GM19397 (cell line): ENCODE results near the gene MFSD1.

Experiments used
- ATAC-seq: cut with Tn5 transposase; IDR thresholded peaks from one replicate; pipeline ENCODE4 v1.9.1; 2021; ENCODE audit warnings: mild to moderate bottlenecking, moderate library complexity; ENCODE audit not compliant: unreplicated experiment

The MFSD1 gene

GRCh38 chr3:158801696-158802408 lies at the start of gene MFSD1:
TSS of gene MFSD1 (plus strand) at chr3:158802054. CDS start at chr3:158802153, 99 bp downstream.
- ATAC-seq: peak; percentile 99

- no peak for ATAC-seq
Measured at GRCh38 chr3:158753854-158754253, 48.0 kb upstream of the MFSD1 start.

- no peak for ATAC-seq
Measured at GRCh38 chr3:158755421-158755820, 46.4 kb upstream of the MFSD1 start.

GRCh38 chr3:158761350-158761749 lies 40.5 kb upstream of the MFSD1 start:
- ATAC-seq: no peak

GRCh38 chr3:158762701-158763100 lies 39.2 kb upstream of the MFSD1 start:
- no peak for ATAC-seq

GRCh38 chr3:158763421-158763820 lies 38.4 kb upstream of the MFSD1 start:
- ATAC-seq: no peak

GRCh38 chr3:158765518-158766205 lies 36.2 kb upstream of the MFSD1 start:
- no peak for ATAC-seq

GRCh38 chr3:158766364-158766763 lies 35.5 kb upstream of the MFSD1 start:
- ATAC-seq: no peak

- no peak for ATAC-seq
Measured at GRCh38 chr3:158768361-158768787, 33.5 kb upstream of the MFSD1 start.

- no peak for ATAC-seq
Measured at GRCh38 chr3:158768881-158769543, 32.8 kb upstream of the MFSD1 start.

GRCh38 chr3:158769549-158769948 lies 32.3 kb upstream of the MFSD1 start:
- ATAC-seq: no peak

GRCh38 chr3:158769952-158770740 lies 31.7 kb upstream of the MFSD1 start:
- ATAC-seq: no peak

- no peak for ATAC-seq
Measured at GRCh38 chr3:158770741-158771350, 31.0 kb upstream of the MFSD1 start.

GRCh38 chr3:158771577-158771976 lies 30.3 kb upstream of the MFSD1 start:
- ATAC-seq: no peak

GRCh38 chr3:158771982-158772381 lies 29.9 kb upstream of the MFSD1 start:
- no peak for ATAC-seq

- ATAC-seq: no peak
Measured at GRCh38 chr3:158773166-158773565, 28.7 kb upstream of the MFSD1 start.

- no peak for ATAC-seq
Measured at GRCh38 chr3:158773845-158774830, 27.7 kb upstream of the MFSD1 start.

- no peak for ATAC-seq
Measured at GRCh38 chr3:158774965-158775364, 26.9 kb upstream of the MFSD1 start.
